ENCODE measurements around the gene APMAP.

The APMAP gene

GRCh38 chr20:24966317-24967012 lies 26.1 kb downstream of the APMAP start:
- no peak for DNase-seq (ENCODE audit: low spot score)

- DNase-seq (ENCODE audit: low spot score), result no peak
Observed at GRCh38 chr20:24965065-24965919, 27.3 kb downstream of the APMAP start.

GRCh38 chr20:24964506-24964840 lies 28.1 kb downstream of the APMAP start:
- no peak for DNase-seq (ENCODE audit: low spot score)

- no peak for DNase-seq (ENCODE audit: low spot score)
Observed at GRCh38 chr20:24963672-24964505, 28.7 kb downstream of the APMAP start.

GRCh38 chr20:24962510-24962909 lies 30.0 kb downstream of the APMAP start:
- no peak for DNase-seq (ENCODE audit: low spot score)

GRCh38 chr20:24962182-24962492 lies 30.4 kb downstream of the APMAP start:
- DNase-seq (ENCODE audit: low spot score), result no peak

- no peak for DNase-seq (ENCODE audit: low spot score)
Observed at GRCh38 chr20:24961384-24962181, 31.0 kb downstream of the APMAP start.

- no peak for DNase-seq (ENCODE audit: low spot score)
Observed at GRCh38 chr20:24960861-24961260, 31.7 kb downstream of the APMAP start.

- DNase-seq (ENCODE audit: low spot score), result no peak
Observed at GRCh38 chr20:24960302-24960801, 32.2 kb downstream of the APMAP start.

- no peak for DNase-seq (ENCODE audit: low spot score)
Observed at GRCh38 chr20:24959591-24960301, 32.8 kb downstream of the APMAP start.

- no peak for DNase-seq (ENCODE audit: low spot score)
Observed at GRCh38 chr20:24958506-24959385, 33.8 kb downstream of the APMAP start.

- no peak for DNase-seq (ENCODE audit: low spot score)
Observed at GRCh38 chr20:24957326-24958016, 35.1 kb downstream of the APMAP start.

- DNase-seq (ENCODE audit: low spot score), result no peak
Observed at GRCh38 chr20:24956001-24956841, 36.3 kb downstream of the APMAP start.

GRCh38 chr20:24955045-24955444 lies 37.5 kb downstream of the APMAP start:
- DNase-seq (ENCODE audit: low spot score), result peak; percentile 37

GRCh38 chr20:24954566-24954965 lies 38.0 kb downstream of the APMAP start:
- no peak for DNase-seq (ENCODE audit: low spot score)

- DNase-seq (ENCODE audit: low spot score), result no peak
Observed at GRCh38 chr20:24954151-24954550, 38.4 kb downstream of the APMAP start.

GRCh38 chr20:24953621-24954133 lies 38.9 kb downstream of the APMAP start:
- DNase-seq (ENCODE audit: low spot score), result no peak

- no peak for DNase-seq (ENCODE audit: low spot score)
Observed at GRCh38 chr20:24953209-24953575, 39.4 kb downstream of the APMAP start.

Data from CD4-positive, alpha-beta T cell treated with Interleukin-6 at 100 ng/mL for 8 hours (primary cell).